BLaER1 treated with 17β-estradiol and CSF1 and Interleukin-3, amounts not matched to agents 10 nM and 100 nM (cell line): Measurements from ENCODE around the gene GDF10.

Experiments used
- H3K27ac ChIP-seq, 11 experiments: shearing (Covaris generic); formaldehyde crosslinking; 2 replicates each; pipeline ENCODE4 v1.8.1; 2022
- H3K27me3 ChIP-seq, 11 experiments: shearing (Covaris generic); formaldehyde crosslinking; 2 replicates each; pipeline ENCODE4 v1.8.1; 2022
- H3K36me3 ChIP-seq, 11 experiments: shearing (Covaris generic); formaldehyde crosslinking; 2 replicates each; pipeline ENCODE4 v1.8.1; 2022
- H3K4me1 ChIP-seq, 10 experiments: shearing (Covaris generic); formaldehyde crosslinking; 2 replicates each; pipeline ENCODE4 v1.8.1; 2022
- H3K4me2 ChIP-seq, 11 experiments: shearing (Covaris generic); formaldehyde crosslinking; 2 replicates each; pipeline ENCODE4 v1.8.1; 2022
- H3K4me3 ChIP-seq, 10 experiments: shearing (Covaris generic); formaldehyde crosslinking; 2 replicates each; pipeline ENCODE4 v1.8.1; 2022
- H3K9ac ChIP-seq, 11 experiments: shearing (Covaris generic); formaldehyde crosslinking; 2 replicates each; pipeline ENCODE4 v1.8.1; 2022
- H3K9me3 ChIP-seq, 11 experiments: shearing (Covaris generic); formaldehyde crosslinking; replicated peaks in 1 of 11; 2 replicates each; pipeline ENCODE4 v1.8.1; 2022
- H4K20me1 ChIP-seq, 11 experiments: shearing (Covaris generic); formaldehyde crosslinking; 2 replicates each; pipeline ENCODE4 v1.8.1; 2022
- Cebpa-rat ChIP-seq, 11 experiments: shearing (Covaris generic); IDR thresholded peaks; 2 replicates each; pipeline ENCODE4 v1.8.1; 2022

GDF10 gene

GRCh38 chr10:47261556-47261955 lies 38.4 kb upstream of the GDF10 start:
- H3K4me3 ChIP-seq = no peak overlapping the region
- H3K4me1 ChIP-seq = peaks cover 34 to 64% (median 60%) of the 10 kb centered on the region in 10 experiments
- no peak for TF ChIP-seq Cebpa-rat (IDR thresholded peaks at IDR 0.05)
- H3K9ac ChIP-seq = no peak overlapping the region
- H3K36me3 ChIP-seq = 0 out of 22 replicates have a peak, but pooled peaks cover 0 to 3% (median 0%) of the 10 kb centered on the region in 11 experiments
- peaks cover 0 to 48% (median 19%) of the 10 kb centered on the region in 11 experiments; a peak in 18 of 22 replicates for H3K9me3 ChIP-seq
- H3K4me2 ChIP-seq = peak overlapping the region in 7 of 11 experiments; percentile 24 to 51 (median 35); a peak in 7 of 22 replicates
- H3K27me3 ChIP-seq = peaks cover 0 to 79% (median 0%) of the 10 kb centered on the region in 11 experiments; a peak in 4 of 22 replicates
- peak overlapping the region in 4 of 11 experiments; percentile 9 to 51 (median 27); a peak in 3 of 22 replicates for H3K27ac ChIP-seq
- H4K20me1 ChIP-seq = peaks cover 0 to 7% (median 0%) of the 10 kb centered on the region in 11 experiments; a peak in 2 of 22 replicates

GRCh38 chr10:47262606-47263533 lies 37.1 kb upstream of the GDF10 start:
- peaks cover 0 to 82% (median 0%) of the 10 kb centered on the region in 11 experiments; a peak in 4 of 22 replicates for H3K27me3 ChIP-seq
- TF ChIP-seq Cebpa-rat (IDR thresholded peaks at IDR 0.05) = no peak
- no peak overlapping the region for H3K9ac ChIP-seq
- H3K27ac ChIP-seq = no peak overlapping the region
- peaks cover 0 to 4% (median 0%) of the 10 kb centered on the region in 11 experiments; a peak in 2 of 22 replicates for H4K20me1 ChIP-seq
- no peak overlapping the region for H3K4me2 ChIP-seq
- peaks cover 0 to 52% (median 13%) of the 10 kb centered on the region in 11 experiments; a peak in 15 of 22 replicates for H3K9me3 ChIP-seq
- H3K4me1 ChIP-seq = peaks cover 21 to 52% (median 49%) of the 10 kb centered on the region in 10 experiments
- H3K36me3 ChIP-seq = no peaks in the 10 kb centered on the region
- H3K4me3 ChIP-seq = no peak overlapping the region

- Histone ChIP-seq H4K20me1 (peaks cover 0 to 4% (median 0%) of the 10 kb centered on the region in 11 experiments; a peak in 2 of 22 replicates), H3K4me2 (peak overlapping the region in 8 of 11 experiments; percentile 22 to 67 (median 54); a peak in 16 of 22 replicates), H3K27me3 (peaks cover 0 to 83% (median 0%) of the 10 kb centered on the region in 11 experiments; a peak in 4 of 22 replicates), H3K27ac (peak overlapping the region in 7 of 11 experiments; percentile 24 to 56 (median 42); a peak in 9 of 22 replicates), H3K36me3 (no peaks in the 10 kb centered on the region), H3K4me1 (peaks cover 13 to 33% (median 29%) of the 10 kb centered on the region in 10 experiments), H3K9ac (no peak overlapping the region; a peak in 1 of 22 replicates), H3K4me3 (0 out of 20 replicates have a peak overlapping the region, but pooled peaks of 1 of the 10 experiments have one; percentile 10), H3K9me3 (peaks cover 0 to 61% (median 13%) of the 10 kb centered on the region in 11 experiments; a peak in 15 of 22 replicates)
- no peak for TF ChIP-seq Cebpa-rat (IDR thresholded peaks at IDR 0.05)
Measured at GRCh38 chr10:47264797-47265281, 35.2 kb upstream of the GDF10 start.

- Histone ChIP-seq H3K9ac (no peak overlapping the region), H3K27ac (no peak overlapping the region), H3K4me3 (no peak overlapping the region), H3K9me3 (peaks cover 0 to 64% (median 13%) of the 10 kb centered on the region in 11 experiments; a peak in 16 of 22 replicates), H3K4me1 (peaks cover 0 to 16% (median 12%) of the 10 kb centered on the region in 10 experiments; a peak in 15 of 20 replicates), H3K4me2 (no peak overlapping the region), H4K20me1 (no peaks in the 10 kb centered on the region), H3K36me3 (no peaks in the 10 kb centered on the region), H3K27me3 (peaks cover 0 to 75% (median 0%) of the 10 kb centered on the region in 11 experiments; a peak in 4 of 22 replicates)
- TF ChIP-seq Cebpa-rat (IDR thresholded peaks at IDR 0.05) = no peak
Measured at GRCh38 chr10:47266602-47267001, 33.4 kb upstream of the GDF10 start.

GRCh38 chr10:47268696-47269095 lies 31.3 kb upstream of the GDF10 start:
- Histone ChIP-seq H3K27ac (no peak overlapping the region), H3K4me2 (no peak overlapping the region), H3K9me3 (peaks cover 17 to 75% (median 30%) of the 10 kb centered on the region in 11 experiments), H3K36me3 (no peaks in the 10 kb centered on the region), H3K27me3 (peaks cover 0 to 54% (median 0%) of the 10 kb centered on the region in 11 experiments; a peak in 4 of 22 replicates), H3K4me3 (no peak overlapping the region), H3K4me1 (peaks cover 0 to 12% (median 8%) of the 10 kb centered on the region in 10 experiments; a peak in 14 of 20 replicates), H4K20me1 (no peaks in the 10 kb centered on the region), H3K9ac (no peak overlapping the region)
- no peak for TF ChIP-seq Cebpa-rat (IDR thresholded peaks at IDR 0.05)

GRCh38 chr10:47269294-47269693 lies 30.7 kb upstream of the GDF10 start:
- no peaks in the 10 kb centered on the region for H3K36me3 ChIP-seq

GRCh38 chr10:47276071-47276470 lies 23.9 kb upstream of the GDF10 start:
- H3K9me3 ChIP-seq = peaks cover 16 to 30% (median 23%) of the 10 kb centered on the region in 11 experiments
- no peaks in the 10 kb centered on the region for H4K20me1 ChIP-seq
- no peak overlapping the region for H3K4me3 ChIP-seq
- peaks cover 0 to 25% (median 15%) of the 10 kb centered on the region in 10 experiments; a peak in 16 of 20 replicates for H3K4me1 ChIP-seq
- 0 out of 22 replicates have a peak overlapping the region, but pooled peaks of 1 of the 11 experiments have one; percentile 2 for H3K27ac ChIP-seq
- H3K36me3 ChIP-seq = no peaks in the 10 kb centered on the region
- H3K9ac ChIP-seq = no peak overlapping the region
- TF ChIP-seq Cebpa-rat (IDR thresholded peaks at IDR 0.05) = no peak
- H3K4me2 ChIP-seq = 0 out of 22 replicates have a peak overlapping the region, but pooled peaks of 1 of the 11 experiments have one; percentile 2
- peaks cover 0 to 31% (median 0%) of the 10 kb centered on the region in 11 experiments; a peak in 4 of 22 replicates for H3K27me3 ChIP-seq

More at GRCh38 chr10:47269294-47269693, 30.7 kb upstream of the GDF10 start:
- H3K4me1 ChIP-seq = peaks cover 0 to 12% (median 8%) of the 10 kb centered on the region in 10 experiments; a peak in 14 of 20 replicates
- H3K9ac ChIP-seq = no peak overlapping the region
- no peak overlapping the region for H3K27ac ChIP-seq
- no peaks in the 10 kb centered on the region for H4K20me1 ChIP-seq
- peaks cover 0 to 48% (median 0%) of the 10 kb centered on the region in 11 experiments; a peak in 4 of 22 replicates for H3K27me3 ChIP-seq
- no peak overlapping the region for H3K4me2 ChIP-seq
- no peak overlapping the region for H3K4me3 ChIP-seq
- no peak for TF ChIP-seq Cebpa-rat (IDR thresholded peaks at IDR 0.05)
- H3K9me3 ChIP-seq = peaks cover 19 to 73% (median 35%) of the 10 kb centered on the region in 11 experiments

- H3K9ac ChIP-seq = no peak overlapping the region
- H3K27ac ChIP-seq = peak overlapping the region in 1 of 11 experiments; percentile 2; a peak in 1 of 22 replicates
- no peaks in the 10 kb centered on the region for H3K36me3 ChIP-seq
- no peaks in the 10 kb centered on the region for H4K20me1 ChIP-seq
- H3K4me2 ChIP-seq = peak overlapping the region in 9 of 11 experiments; percentile 46 to 75 (median 51); a peak in 13 of 22 replicates
- TF ChIP-seq Cebpa-rat (IDR thresholded peaks at IDR 0.05) = no peak
- H3K9me3 ChIP-seq = peaks cover 16 to 26% (median 23%) of the 10 kb centered on the region in 11 experiments
- H3K4me3 ChIP-seq = no peak overlapping the region
- peaks cover 0 to 34% (median 0%) of the 10 kb centered on the region in 11 experiments; a peak in 4 of 22 replicates for H3K27me3 ChIP-seq
- H3K4me1 ChIP-seq = peaks cover 0 to 25% (median 15%) of the 10 kb centered on the region in 10 experiments; a peak in 16 of 20 replicates
Measured at GRCh38 chr10:47276576-47277351, 23.2 kb upstream of the GDF10 start.
